Measurements from ENCODE around the gene RAB26.

DNA sequence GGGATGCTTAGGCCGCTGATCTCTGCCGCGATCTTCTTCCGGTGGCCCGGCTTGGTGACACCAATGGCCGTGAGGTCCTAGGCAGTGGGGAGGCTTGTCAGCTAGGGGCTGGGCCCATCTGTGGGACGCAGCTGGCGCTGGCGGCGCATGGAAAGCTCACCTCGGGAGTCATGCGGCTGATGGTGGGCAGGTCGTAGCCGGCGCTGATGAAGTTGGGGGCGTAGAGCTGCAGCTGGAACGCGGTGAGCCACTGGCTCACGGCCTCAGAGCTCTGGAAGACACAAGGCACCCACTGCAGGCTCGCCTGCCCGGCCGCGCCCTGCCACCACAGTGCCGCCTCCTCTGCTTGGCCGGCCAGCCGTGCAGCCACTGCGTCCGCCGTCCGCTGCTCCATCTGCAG is 35.2 kb downstream of the RAB26 start:
- TF ChIP-seq POLR2A (IDR thresholded peaks at IDR 0.05; ENCODE audit: low read depth, low read length) (no peak), POLR2AphosphoS5 (IDR thresholded peaks at IDR 0.05; ENCODE audit: low read depth, low read length) (no peak)
